Testis (tissue), 3 donors: ENCODE data around the gene PLEKHM1. TPM values are rescaled to one million over a fixed set of nuclear protein-coding genes. Genes with fewer than 3 reads are reported as not detected.
A peak's percentile ranks its signal among the peaks of the same experiment; 100 is the strongest.

Experiments
- DNase-seq: peaks from one replicate; pipeline ENCODE4 v3.0.0-alpha.2; 2019
- H3K27ac ChIP-seq, 2 donors: fragments of 200-600 bp; sonication (generic); one replicate each; pipeline ENCODE4 v1.5.1; 2019
- H3K27me3 ChIP-seq: fragments of 200-600 bp; sonication (generic); one replicate; pipeline ENCODE4 v1.5.1; 2019
- H3K36me3 ChIP-seq: fragments of 200-600 bp; sonication (generic); one replicate; pipeline ENCODE4 v1.5.1; 2017; ENCODE audit warnings: low read depth; ENCODE audit errors: missing control alignments
- H3K4me1 ChIP-seq: fragments of 200-600 bp; sonication (generic); one replicate; pipeline ENCODE4 v1.5.1; 2019
- H3K4me3 ChIP-seq, 2 donors: fragments of 200-600 bp; sonication (generic); one replicate each; pipeline ENCODE4 v1.5.1; 2017 to 2019
- H3K9me3 ChIP-seq: fragments of 200-600 bp; sonication (generic); one replicate; pipeline ENCODE4 v1.5.1; 2017
- POLR2A ChIP-seq: fragments of 450-650 bp; IDR thresholded peaks from one replicate; pipeline ENCODE4 v1.6.1; 2017; ENCODE audit warnings: antibody characterized with exemption, mild to moderate bottlenecking, moderate library complexity
- WGBS, 2 donors: methylation state at CpG; one replicate each; pipeline ENCODE4 v1.1.5; 2018; 5-methylcytosine and 5-hydroxymethylcytosine counted together
- intact Hi-C: fragments of 100-400 bp; cut with DNase I; formaldehyde crosslinking; loops from one replicate; pipeline ENCODE4 v1.15.1; 2023; ENCODE audit warnings: low total_unique reads
- polyA plus RNA-seq: library from polyadenylated mRNA; stranded (reverse); fragments of 350-450 nt; fragmentation: Illumina TruSeq; extraction: RNeasy Lipid Tissue Mini Kit (QIAGEN cat#74804); gene quantifications from one replicate; pipeline ENCODE4 v1.2.3, GENCODE V29; 2014; ENCODE audit warnings: low read depth, low replicate concordance; ENCODE audit not compliant: insufficient read depth
- total RNA-seq, 2 donors: library from RNA; depleted of rRNA; stranded (reverse); fragments of >200 nt; gene quantifications; one replicate each; pipeline ENCODE4 v1.2.3, GENCODE V29; 2016
- TF ChIP-seq, protein P1 (sequence below), 3 experiments: fragments of 450-650 bp in 2 of 3; fragments of 200-600 bp in 1 of 3; sonication (generic) in 1 of 3; IDR thresholded peaks; one replicate each; pipeline ENCODE4 v1.5.1; 2016 to 2019; ENCODE audit warnings: antibody characterized with exemption in 3 of 3, mild to moderate bottlenecking in 2 of 3, moderate library complexity in 1 of 3

Gene PLEKHM1
- total and polyA plus RNA-seq, 3 donors from 2014 or later, result 17.8 to 39.1 (median 31.8) TPM

DNA sequence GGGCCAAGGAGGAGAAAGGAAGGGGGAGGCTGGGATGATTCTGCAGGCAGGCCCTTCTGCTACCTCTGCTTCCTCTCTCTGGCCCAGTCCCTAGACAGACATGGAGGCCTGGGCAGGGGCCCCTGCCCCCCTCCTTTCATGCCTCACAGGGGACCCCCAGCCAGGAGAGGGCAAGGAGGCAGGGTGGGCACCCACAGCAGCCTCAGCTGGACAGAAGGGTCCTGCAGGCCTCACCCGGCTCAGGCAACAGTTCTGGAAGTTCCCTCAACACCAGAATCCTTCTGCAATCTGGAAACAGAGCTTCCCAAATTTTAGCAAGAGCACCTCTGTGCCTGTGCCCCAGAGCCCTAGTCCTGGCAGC lies 66.6 kb downstream of the PLEKHM1 start:
- no peak for DNase-seq
- no peak overlapping the region for H3K27ac ChIP-seq
- WGBS, 2 donors, result 77 to 100% methylated on average over 1 of the region's 1 CpG
- intact Hi-C loops, result no loop called here
- H3K36me3 ChIP-seq, result no peaks in the 10 kb centered on the region
- H3K4me3 ChIP-seq, result no peak overlapping the region
- no peaks in the 10 kb centered on the region for H3K27me3 ChIP-seq
- TF ChIP-seq, protein P1, sequence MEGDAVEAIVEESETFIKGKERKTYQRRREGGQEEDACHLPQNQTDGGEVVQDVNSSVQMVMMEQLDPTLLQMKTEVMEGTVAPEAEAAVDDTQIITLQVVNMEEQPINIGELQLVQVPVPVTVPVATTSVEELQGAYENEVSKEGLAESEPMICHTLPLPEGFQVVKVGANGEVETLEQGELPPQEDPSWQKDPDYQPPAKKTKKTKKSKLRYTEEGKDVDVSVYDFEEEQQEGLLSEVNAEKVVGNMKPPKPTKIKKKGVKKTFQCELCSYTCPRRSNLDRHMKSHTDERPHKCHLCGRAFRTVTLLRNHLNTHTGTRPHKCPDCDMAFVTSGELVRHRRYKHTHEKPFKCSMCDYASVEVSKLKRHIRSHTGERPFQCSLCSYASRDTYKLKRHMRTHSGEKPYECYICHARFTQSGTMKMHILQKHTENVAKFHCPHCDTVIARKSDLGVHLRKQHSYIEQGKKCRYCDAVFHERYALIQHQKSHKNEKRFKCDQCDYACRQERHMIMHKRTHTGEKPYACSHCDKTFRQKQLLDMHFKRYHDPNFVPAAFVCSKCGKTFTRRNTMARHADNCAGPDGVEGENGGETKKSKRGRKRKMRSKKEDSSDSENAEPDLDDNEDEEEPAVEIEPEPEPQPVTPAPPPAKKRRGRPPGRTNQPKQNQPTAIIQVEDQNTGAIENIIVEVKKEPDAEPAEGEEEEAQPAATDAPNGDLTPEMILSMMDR (IDR thresholded peaks at IDR 0.05), result no peak
- TF ChIP-seq POLR2A, result no peak
- H3K4me1 ChIP-seq, result peaks cover 4% of the 10 kb centered on the region
- H3K9me3 ChIP-seq, result no peaks in the 10 kb centered on the region

DNA sequence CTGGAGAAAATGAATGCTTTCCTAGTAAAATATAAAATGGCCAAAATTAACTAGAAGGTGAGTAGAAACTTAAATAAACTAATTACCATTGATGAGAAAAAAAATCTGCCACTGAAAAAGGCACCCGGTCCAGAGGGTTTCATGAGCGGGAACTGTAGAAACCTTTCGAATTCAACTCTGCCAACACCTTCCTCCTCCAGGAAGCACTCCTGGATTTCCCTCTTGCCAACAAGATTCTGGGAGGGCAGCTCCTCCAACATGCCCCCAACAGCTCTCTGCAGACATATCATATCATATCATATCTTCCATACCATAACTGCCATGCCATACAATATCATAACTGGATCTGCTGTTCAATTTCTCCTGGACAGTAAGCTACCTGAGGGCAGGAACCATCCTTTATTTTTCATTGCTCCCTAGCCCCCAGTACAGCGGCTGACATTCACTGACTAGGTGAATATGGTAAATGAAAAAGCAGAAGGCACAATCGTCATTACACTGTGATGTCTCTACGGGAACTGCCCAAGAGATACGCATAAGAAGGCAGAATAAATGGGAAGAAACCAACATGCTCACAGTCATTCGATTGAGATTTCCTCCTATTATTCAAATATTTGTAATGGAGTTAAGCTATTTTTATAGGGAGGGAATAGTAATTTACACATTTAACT lies 67.1 kb downstream of the PLEKHM1 start:
- Histone ChIP-seq H3K4me1 (peaks cover 3% of the 10 kb centered on the region), H3K9me3 (no peaks in the 10 kb centered on the region), H3K27me3 (no peaks in the 10 kb centered on the region), H3K27ac (no peak overlapping the region), H3K4me3 (no peak overlapping the region), H3K36me3 (no peaks in the 10 kb centered on the region)
- intact Hi-C loops, result no loop called here
- WGBS, 2 donors, result 80 to 92% methylated on average over 8 of the region's 8 CpGs
- no peak for DNase-seq
- TF ChIP-seq POLR2A, result no peak
- TF ChIP-seq, protein P1 (IDR thresholded peaks at IDR 0.05), result no peak

DNA sequence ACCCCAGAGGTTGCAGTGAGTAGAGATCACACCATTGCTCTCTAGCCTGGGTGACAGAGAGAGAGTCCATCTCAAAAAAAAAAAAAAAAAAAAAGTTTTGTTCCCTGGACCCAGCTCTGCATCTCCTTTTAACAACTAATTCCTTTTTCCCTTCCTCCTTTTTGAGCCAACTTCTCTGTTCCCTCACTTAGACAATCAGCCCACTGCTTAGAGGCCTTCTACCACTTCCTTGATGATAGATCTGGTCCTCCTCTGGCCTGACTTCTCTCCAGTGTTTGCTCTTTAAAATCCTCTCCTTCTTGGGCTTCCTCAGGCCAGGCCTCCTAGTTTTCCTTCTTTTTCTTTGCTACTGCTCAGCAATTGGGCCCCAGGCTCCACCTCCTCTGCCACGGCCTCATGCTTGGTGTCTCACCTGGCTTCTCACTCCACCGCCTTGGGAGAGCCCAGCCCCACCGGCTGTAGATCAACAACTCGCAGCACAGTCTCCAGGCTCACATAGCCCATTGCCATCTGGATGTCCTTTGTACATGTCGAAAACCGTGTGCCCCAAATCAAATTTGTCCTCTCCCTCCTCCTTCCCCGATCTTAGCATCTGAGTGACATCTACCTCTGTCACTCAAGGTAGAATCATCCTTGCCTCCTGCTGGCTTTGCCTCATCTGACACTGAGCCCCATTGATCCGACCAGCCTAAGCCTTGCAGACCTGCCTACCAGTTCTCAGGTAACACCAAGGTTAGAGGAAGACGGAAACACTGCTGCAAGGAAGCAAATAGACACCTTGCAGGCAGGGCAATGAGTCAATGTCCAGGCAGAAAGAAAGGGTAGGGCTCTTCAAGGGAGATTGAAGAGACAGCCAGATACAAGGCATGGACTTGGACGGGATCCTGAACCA lies 75.3 kb downstream of the PLEKHM1 start:
- Histone ChIP-seq H3K9me3 (no peaks in the 10 kb centered on the region), H3K27me3 (no peaks in the 10 kb centered on the region), H3K27ac (no peak overlapping the region), H3K36me3 (no peaks in the 10 kb centered on the region), H3K4me1 (no peaks in the 10 kb centered on the region), H3K4me3 (no peak overlapping the region)
- DNase-seq, result no peak
- 84 to 94% methylated on average over 10 of the region's 10 CpGs for WGBS, 2 donors
- intact Hi-C loops, result no loop called here
- no peak for TF ChIP-seq POLR2A
- TF ChIP-seq, protein P1 (IDR thresholded peaks at IDR 0.05), result no peak

DNA sequence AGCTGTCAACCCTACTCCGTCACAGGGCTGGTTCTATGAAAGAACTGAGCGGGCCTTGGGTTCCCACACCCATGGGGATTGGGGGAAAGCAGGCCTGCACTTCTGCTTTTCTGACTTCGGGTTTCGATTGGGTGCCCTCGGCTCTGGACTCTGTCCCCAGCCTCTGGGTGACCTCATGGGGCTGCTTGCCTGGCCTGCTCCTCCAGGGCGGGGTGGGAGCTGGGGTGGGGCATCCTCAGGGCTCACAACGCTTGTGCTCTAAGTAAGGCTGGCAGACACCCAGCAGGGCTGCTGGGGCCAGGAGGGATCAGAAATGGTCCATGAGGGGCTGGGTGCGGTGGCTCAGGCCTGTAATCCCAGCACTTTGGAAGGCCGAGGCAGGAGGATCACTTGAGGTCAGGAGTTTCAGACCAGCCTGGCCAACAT lies 77.0 kb downstream of the PLEKHM1 start:
- Histone ChIP-seq H3K4me3 (no peak overlapping the region), H3K27me3 (no peaks in the 10 kb centered on the region), H3K36me3 (no peaks in the 10 kb centered on the region), H3K4me1 (no peaks in the 10 kb centered on the region), H3K9me3 (no peaks in the 10 kb centered on the region), H3K27ac (no peak overlapping the region)
- DNase-seq, result peak; percentile 18
- intact Hi-C loops, result no loop called here
- TF ChIP-seq POLR2A, result no peak
- TF ChIP-seq, protein P1 (IDR thresholded peaks at IDR 0.05), result no peak
- 78 to 92% methylated on average over 5 to 8 of the region's 9 CpGs for WGBS, 2 donors
